SW 1271 (cell line): Measurements from ENCODE around the gene CYP1A2.
A peak's percentile ranks its signal among the peaks of the same experiment; 100 is the strongest.

Experiments
- DNase-seq, 2 experiments: peaks; one replicate each; lab custom pipeline; 2025; lab: John Stamatoyannopoulos, UW

Gene CYP1A2

DNA sequence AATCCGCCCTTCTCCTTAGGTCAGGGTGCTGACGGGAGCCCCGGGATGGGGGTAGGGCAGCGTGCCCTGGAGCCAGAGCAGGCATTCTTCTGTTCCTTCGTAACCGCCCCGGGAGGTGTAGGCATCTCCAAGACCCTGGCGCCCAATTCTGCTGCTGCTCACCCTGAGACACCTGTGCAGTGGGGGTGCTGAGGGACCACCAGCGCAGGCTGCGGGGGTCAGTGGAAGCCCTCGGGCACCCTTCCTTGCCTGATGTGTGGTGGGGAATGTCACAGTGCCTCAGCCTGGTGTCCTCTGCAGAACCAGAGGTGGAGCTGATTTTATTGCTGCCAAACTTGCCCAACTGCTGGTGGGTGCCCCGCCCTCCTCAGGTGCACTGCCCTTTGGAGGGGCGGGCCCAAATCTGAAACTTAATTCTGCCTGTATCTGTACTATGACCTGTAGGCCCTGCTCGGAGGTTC is 40.6 kb downstream of the CYP1A2 start:
- no peak for DNase-seq

DNA sequence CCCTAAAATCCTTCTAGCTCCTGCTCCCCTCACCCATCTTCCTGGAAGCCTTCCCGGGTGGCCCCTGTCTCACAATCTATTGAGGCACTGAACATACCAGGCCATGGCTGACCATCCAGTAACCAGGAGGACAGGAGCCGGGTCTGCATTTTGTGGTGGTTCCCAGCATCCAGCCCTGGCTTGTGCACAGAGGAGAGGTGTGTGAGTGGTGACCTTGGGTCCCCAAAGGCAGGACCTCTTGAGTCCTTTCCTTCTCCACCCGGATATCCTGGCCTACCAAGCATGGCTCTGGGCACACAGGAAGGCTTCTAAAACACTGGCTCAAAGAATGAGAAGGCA is 41.1 kb downstream of the CYP1A2 start:
- DNase-seq: no peak

DNA sequence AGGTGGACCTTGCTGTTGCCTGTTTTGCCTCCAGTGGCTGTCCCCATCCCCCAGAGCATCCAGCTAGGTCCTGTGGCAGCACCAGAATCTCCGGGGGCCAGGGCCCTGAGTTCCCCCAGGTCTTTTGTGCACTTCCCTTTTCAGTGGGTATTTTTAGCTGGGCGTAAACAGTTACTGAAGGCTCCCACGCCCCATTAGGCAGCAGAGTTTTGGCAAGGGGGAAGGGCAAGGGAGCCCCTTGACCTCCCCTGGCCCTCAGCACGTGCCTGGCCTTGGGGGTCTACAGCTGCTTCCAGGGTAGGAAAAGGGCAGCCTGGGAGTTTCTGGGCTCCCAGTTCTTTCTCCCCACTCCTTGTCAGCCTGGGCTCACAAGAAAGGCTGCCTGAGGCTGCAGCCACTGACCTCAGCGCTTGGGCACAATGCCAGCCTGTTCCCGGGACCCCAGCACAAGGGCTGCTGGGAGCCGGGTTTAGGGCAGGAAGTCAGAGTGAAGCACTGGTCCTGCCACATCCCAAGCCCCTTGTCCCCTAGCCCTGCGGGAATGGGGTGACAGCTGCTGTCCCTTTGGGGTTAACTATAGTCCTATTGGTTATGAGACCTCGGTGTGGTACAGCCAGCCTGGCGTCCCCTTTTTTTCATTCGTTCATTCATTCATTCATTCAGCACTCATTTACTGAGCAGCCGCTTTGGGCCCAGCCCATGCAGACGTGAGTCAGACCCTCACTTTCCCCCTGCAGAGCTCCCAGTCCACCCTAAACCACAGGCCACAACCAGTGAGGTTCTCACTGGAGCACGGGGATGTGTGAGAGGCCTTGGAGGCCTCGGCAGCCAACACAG is 41.7 kb downstream of the CYP1A2 start:
- DNase-seq: no peak

DNA sequence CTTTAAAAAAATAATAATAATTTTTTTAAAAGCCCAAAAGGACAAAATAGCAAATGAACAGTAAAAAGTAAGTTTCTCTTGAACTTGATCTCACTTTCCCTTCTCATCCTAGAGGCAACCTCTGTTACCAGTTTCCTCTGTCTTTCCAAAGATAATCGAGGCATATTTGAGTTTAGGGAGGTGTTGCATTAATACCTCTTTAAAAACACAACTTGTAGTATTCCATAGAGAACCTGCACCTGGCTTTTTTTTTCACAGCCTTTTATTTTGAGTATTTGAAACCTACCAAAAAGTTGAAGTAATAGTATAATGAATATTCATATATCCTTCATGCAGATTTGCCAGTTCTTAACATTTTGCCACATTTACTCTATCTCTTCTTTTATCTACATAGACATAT is 42.4 kb downstream of the CYP1A2 start:
- no peak for DNase-seq

DNA sequence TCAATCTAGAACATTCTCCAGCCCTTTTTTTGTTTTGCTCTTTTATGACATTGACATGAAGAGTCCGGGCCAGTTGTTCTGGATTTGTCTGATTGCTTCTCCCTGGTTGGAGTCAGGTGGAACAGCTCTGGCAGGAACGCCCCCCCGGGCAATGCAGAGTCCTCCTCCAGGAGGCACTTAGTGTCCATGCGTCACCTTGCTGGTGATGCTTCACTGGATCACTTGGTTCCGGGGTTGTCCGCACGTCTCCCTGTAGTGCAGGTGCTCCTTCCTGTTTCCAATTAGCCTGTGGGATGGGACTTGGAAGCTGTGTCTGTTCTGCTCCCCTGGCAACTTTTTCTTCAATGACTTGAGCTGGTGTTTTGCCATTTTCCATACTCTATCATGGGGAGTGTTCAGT is 43.0 kb downstream of the CYP1A2 start:
- no peak for DNase-seq

DNA sequence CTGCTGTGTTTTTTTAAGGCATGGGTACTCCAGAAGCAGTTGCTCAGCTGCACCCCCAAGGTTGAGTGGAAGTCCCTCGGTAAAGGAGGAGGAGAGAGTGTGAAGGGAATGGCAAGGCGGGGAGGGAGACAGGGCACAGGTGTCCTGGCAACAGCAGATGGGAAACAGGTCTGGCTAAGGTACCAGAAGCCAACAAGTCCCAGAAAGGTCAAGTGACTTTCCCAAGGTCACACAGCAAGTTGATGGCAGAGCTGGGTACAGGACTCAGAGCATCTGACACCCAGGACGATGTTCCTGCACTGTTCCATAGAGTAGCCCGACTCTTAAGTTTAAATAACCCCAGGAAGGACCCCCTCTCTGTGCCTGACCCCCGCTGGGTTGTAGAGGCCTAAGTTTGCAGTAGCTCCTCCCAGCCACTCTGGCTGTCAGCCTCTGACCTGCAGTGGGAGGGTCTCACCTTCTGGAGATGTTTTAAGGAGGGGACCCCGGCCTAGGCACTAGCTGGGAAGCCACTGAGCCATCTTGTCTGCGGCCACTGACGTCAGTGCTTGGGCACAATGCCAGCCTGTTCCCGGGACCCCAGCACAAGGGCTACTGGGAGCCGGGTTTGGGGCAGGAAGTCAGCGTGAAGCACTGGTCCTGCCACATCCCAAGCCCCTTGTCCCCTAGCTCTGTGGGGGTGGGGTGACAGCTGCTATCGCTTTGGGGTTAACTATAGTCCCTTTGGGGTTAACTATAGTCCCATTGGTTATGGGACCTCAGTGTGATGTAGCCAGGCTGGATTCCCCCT is 43.8 kb downstream of the CYP1A2 start:
- no peak for DNase-seq

DNA sequence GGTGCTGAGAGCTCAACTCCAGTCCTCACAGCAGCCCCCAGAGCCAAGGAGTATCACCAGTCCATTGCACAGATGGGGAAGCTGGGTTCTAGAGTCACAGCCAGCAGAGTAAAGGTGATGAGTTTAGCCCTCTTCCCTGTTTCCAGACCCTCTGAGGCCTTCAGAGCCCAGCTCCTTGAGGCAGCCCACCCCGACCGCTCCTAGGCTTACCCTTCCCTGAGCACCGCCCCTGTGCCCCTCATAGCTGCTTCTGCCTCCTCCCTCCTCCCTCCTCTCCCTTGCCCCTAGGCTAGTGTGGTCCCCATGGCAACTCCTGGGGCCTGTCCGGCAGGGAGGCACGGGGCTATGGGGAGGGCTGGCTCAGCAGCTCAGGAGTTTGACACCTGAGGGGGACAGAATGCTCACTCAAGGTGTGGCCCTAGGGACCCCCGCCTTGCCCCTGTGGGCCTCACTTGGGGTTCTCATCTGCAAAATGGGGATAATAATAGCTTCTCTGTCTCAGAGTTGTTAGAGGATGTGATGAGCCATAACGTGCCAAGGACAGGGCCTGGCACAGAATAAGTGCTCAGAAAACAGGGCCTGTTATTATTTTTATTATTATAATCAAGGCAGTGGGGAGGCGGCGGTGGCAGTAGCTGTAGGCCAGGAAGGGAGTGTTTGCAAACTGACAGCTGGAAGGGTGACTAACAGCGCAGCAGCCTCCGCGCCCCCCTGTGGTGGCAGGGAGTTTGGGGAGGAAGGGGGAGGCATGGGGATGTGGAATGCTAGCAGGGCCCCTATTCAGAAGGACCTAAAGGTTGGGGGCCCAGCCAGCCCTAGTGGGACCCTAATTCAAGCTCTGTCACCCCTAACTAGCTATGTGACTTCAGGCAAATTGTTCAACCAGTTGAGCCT is 44.7 kb downstream of the CYP1A2 start:
- no peak for DNase-seq

DNA sequence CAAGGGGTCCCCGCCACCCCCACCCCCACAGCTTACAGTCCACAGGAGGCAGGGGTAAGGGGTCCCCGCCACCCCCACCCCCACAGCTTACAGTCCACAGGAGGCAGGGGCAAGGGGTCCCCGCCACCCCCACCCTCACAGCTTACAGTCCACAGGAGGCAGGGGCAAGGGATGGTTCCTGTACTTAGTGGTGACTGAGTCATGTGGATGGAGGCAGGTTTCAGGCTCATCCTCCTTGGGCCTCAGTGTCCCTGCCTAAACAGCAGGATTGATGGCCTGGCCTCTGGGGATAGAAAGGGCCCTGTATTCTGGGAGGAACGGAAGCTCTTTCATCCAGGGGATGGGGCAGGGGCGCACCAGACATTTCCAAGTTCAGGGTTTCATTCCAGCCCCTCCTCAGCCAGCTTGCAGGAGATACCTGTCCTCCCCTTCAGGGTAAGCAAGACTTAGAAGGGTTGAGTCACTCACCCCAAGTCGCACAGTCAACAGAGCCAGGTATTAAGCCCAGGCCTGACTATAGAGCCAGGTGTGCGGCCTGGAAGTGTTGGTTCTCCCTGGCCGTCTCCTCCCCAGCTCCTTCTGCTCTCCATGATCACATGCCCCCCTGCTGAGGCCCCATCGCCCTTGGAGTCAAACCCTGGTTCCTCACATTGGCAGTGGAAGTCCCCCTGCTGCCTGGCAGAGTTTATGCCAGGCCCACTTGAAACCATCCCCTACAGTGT is 45.8 kb downstream of the CYP1A2 start:
- DNase-seq: no peak

DNA sequence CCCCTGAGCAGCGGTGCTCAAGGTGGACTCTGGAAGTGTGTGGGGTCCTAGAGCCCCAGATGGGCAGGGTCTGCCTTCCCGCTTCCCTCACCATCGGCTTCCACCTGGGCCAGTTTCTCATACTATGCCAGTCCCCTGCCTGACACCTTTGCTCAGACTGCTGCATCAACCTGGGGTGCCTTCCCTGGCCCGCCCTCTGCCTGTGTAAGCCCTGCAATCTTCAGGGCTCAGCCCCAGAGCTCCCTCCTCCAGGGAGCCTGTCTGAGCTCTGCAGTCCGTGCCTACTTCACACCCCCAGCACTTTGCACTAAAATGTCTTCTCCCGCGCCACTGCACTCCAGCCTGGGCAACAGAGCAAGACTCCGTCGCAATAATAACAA is 46.3 kb downstream of the CYP1A2 start:
- no peak for DNase-seq

DNA sequence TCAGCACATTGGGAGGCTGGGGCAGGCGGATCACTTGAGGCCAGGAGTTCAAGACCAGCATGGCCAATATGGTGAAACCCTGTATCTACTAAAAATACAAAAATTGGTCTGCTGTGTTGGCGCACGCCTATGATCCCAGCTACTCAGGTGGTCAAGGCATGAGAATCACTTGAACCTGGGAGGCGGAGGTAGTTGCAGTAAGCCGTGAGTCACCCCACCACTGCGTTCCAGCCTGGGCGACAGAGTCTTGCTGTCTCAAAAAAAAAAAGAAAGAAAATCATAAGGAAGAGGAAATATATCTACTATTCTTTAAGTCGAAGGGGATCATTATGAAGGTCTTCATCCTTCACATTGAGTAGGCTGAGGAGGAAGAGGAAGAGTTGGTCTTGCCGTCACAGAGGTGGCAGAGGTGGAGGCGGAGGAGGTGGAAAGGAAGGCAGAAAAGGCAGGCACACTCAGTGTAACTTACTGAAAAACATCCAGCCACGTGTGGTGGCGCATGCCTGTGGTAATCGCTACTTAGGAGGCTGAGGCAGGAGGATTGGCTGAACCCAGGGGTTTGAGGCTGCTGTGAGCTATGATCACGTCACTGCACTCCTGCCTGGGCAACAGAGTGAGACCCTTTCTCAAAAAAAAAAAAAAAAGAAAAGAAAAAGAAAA is 47.5 kb downstream of the CYP1A2 start:
- DNase-seq: no peak

DNA sequence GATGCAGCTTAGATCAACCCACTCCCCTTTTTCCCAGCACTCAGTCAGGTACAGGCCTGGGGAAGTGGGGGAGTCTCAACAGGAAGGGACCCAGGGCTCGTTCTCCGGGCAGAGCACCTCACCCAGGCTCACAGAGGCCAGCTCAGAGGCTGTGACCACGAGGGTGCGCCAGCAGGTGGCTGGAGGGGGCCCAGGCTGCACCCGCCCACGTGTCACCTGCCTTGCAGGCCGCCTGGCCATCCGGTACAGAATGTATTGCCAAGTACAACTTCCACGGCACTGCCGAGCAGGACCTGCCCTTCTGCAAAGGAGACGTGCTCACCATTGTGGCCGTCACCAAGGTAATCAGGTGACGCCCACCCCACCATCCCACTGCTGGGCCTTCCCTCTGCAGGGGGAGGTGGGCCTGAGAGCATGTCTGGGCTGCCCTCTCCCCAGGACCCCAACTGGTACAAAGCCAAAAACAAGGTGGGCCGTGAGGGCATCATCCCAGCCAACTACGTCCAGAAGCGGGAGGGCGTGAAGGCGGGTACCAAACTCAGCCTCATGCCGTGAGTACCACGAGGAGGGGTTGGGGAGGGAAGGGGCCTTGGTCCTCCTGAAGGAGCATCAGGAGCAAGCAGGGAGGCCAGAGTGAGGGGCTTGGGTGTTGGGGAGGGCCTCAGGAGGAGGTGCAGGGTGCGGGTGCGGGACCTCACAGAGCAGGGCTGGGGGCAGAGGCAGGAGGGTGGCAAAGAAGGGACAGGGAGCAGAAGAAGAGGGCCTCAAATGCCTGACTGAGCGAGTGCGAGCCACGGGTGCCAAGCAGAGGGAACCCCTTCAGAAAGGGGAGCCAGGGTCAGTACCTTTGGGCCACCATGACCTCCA is 50.0 kb downstream of the CYP1A2 start:
- DNase-seq: no peak

DNA sequence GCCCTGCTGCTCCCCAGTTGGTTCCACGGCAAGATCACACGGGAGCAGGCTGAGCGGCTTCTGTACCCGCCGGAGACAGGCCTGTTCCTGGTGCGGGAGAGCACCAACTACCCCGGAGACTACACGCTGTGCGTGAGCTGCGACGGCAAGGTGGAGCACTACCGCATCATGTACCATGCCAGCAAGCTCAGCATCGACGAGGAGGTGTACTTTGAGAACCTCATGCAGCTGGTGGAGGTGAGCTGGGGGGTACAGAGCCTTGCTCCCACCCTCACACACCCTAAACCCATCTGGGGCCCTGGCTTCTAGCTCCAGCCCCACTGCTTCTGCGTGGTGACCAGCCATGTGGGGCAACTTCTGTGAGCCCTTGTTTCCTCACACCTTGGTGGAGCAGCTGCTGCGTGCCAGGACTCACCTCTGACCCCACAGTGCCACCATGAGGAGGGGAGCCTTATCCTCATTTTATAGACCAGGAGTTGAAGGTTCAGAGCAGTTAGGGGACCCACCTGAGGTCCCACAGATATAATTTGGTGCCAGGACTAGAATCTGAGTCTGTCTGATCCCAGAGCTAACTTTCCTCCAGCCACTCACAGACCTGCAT is 50.7 kb downstream of the CYP1A2 start:
- DNase-seq: no peak

DNA sequence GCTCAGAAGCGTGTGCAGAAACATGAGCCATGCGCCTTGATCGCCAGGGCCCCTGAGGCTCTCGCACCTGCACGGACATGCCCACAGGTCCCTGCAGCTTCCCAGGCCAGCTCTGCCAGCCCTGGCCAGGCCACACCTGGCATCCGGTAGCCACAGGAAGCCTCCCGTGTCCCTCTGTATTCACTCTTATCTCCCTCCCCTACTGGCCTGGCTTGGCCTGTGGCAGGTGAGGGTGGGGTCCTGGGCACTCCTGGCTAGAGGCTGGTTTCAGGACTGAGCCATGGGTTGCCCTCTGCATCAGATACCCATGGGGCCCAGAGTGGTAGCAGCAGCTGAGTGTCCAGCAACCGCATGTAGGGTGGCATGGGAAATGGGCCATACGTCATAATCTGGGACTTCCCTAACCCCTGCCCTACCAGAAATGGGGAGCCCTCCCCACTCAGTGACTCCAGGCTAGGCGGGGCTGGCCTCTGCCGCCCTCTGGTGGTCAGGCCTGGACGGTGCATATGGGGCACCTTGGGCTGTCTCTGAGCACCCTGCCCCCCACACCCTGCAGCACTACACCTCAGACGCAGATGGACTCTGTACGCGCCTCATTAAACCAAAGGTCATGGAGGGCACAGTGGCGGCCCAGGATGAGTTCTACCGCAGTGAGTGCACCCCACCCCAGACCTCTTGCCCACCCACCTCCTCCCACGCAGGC is 51.4 kb downstream of the CYP1A2 start:
- peak in 1 of 2 experiments; percentile 57 for DNase-seq

DNA sequence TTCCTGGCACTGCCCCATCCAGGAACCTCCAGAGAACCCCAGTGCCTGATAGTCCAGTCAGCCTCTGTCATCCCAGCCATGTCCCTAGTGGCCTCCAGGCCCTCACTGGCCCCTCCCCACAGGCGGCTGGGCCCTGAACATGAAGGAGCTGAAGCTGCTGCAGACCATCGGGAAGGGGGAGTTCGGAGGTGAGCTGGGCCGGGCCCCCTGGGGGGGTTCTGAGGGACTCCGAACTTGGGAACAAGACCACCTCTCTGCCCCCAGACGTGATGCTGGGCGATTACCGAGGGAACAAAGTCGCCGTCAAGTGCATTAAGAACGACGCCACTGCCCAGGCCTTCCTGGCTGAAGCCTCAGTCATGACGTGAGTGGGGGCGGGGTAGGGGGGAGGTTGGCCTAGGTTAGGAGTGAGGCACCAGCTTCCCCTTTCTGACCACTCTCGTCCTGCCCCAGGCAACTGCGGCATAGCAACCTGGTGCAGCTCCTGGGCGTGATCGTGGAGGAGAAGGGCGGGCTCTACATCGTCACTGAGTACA is 52.0 kb downstream of the CYP1A2 start:
- DNase-seq: no peak

DNA sequence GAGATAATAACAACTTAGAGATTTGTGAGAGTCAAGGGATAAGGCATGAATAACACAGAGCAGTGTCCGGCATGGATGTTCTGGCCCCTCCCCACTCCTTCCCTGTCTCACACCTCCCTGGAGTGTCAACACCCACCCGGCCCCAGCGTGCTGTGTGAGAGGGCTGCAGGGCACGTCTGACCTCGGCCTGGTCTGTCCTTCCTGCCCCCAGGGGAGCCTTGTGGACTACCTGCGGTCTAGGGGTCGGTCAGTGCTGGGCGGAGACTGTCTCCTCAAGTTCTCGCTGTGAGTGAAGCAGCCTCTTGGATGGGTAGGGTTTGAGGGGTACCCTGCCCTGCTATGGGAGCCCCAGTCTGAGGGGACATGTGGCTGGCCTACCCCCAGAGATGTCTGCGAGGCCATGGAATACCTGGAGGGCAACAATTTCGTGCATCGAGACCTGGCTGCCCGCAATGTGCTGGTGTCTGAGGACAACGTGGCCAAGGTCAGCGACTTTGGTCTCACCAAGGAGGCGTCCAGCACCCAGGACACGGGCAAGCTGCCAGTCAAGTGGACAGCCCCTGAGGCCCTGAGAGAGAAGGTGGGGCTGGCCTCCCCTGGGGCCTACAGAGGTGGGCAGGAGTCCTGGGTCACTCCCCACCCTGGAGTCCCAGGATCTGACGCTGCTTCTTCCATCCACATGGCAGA is 52.8 kb downstream of the CYP1A2 start:
- no peak for DNase-seq

DNA sequence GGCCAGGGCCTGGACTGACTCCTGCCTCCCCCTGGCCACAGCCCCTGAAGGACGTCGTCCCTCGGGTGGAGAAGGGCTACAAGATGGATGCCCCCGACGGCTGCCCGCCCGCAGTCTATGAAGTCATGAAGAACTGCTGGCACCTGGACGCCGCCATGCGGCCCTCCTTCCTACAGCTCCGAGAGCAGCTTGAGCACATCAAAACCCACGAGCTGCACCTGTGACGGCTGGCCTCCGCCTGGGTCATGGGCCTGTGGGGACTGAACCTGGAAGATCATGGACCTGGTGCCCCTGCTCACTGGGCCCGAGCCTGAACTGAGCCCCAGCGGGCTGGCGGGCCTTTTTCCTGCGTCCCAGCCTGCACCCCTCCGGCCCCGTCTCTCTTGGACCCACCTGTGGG is 53.6 kb downstream of the CYP1A2 start:
- no peak for DNase-seq

DNA sequence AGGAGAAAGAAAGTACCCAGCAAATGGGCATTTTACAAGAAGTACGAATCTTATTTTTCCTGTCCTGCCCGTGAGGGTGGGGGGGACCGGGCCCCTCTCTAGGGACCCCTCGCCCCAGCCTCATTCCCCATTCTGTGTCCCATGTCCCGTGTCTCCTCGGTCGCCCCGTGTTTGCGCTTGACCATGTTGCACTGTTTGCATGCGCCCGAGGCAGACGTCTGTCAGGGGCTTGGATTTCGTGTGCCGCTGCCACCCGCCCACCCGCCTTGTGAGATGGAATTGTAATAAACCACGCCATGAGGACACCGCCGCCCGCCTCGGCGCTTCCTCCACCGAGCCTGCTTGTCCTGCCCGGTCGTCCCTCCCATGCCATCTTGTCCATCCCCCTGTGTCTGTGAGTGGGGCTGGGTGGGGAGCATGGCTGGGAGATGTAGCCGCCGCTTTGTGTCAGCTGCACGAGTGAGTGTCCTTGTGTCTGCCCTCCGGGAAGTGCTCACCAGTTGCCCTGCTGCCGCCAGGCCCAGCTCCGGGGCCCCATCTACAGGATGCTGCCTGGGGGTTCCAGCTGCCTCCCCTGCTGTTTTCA is 54.3 kb downstream of the CYP1A2 start:
- no peak for DNase-seq

DNA sequence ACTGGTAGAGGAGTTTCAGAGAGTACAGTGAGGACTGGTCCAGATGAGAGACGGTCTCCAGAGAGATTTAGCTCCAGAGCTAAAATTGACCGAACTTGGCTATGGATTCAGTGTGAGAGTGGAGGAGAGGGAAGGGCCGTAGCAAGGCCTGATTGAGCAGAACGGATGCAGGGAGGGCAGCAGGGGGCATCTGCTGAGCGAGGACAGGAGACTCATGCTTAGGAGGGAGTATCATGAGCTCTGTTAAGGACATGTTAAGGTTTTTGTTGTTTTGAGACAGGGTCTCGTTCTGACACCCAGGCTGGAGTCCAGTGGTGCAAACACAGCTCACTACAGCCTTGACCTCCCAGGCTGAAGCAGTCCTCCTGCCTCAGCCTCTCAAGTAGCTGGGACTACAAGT is 56.3 kb downstream of the CYP1A2 start:
- DNase-seq: no peak
